ENCODE measurements around the gene CCIN. TPM values are rescaled to one million over a fixed set of nuclear protein-coding genes. Genes with fewer than 3 reads are reported as not detected.

The CCIN gene
- polyA plus RNA-seq, 2 of the 4 experiments (the other 2 are of a cell fraction): not detected

DNA sequence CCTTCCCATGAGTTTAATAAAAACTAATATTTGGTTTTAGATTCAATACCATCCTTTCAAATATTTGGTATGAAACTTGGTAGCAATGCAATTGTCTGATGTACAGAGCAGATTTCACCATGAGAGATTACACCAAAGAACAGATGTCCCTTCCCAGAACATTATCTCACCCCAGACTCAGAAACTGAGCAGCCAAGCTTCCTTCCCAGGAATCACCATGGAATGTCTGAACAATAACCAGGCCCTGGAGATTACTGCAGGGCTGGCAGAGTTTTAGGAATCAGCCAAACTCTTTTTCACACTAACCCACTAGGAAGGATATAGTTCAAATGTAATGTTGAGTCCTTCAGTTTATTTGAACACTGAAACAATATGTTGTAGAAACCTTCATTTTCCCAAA is 45.4 kb downstream of the CCIN start:
- CTCF ChIA-PET: interaction anchor here (0.6 to 2.6 kb wide), 4 partner anchors 9 to 186 kb away, joined by 3 to 13 read pairs (median 8); no protein-coding TSS in a partner anchor
- Histone ChIP-seq H3K4me3 (no peak overlapping the region), H3K9me3 (no peaks in the 10 kb centered on the region), H3K27ac (no peak overlapping the region), H3K4me1 (0 out of 3 replicates have a peak, but pooled peaks cover 4% of the 10 kb centered on the region), H3K4me2 (no peak overlapping the region)
- no peak for FAIRE-seq
- DNase-seq (ENCODE audit: low read depth in 1 of 2, low spot score in 1 of 2): no peak
- POLR2A ChIA-PET: no interaction called here
- ATAC-seq: no peak
- TF ChIP-seq FOSL2 (IDR thresholded peaks at IDR 0.05) (no peak), FOSL2 (CRISPR knock-in tag; IDR thresholded peaks at IDR 0.05) (no peak), RAD21 (conservative IDR thresholded peaks at IDR 0.05 in 1 of 2, IDR thresholded peaks at IDR 0.05 in 1 of 2) (no peak), JUNB (IDR thresholded peaks at IDR 0.05) (no peak), POLR2A (IDR thresholded peaks at IDR 0.05; ENCODE audit: low read length) (no peak), HMGXB4 (CRISPR knock-in tag; IDR thresholded peaks at IDR 0.05; ENCODE audit: borderline replicate concordance) (no peak), ZNF302 (CRISPR knock-in tag; IDR thresholded peaks at IDR 0.05) (no peak), NR3C1 (IDR thresholded peaks at IDR 0.05) (no peak), MYC (IDR thresholded peaks at IDR 0.05; ENCODE audit: borderline replicate concordance, low read length) (no peak)
- TF ChIP-seq, protein P1, sequence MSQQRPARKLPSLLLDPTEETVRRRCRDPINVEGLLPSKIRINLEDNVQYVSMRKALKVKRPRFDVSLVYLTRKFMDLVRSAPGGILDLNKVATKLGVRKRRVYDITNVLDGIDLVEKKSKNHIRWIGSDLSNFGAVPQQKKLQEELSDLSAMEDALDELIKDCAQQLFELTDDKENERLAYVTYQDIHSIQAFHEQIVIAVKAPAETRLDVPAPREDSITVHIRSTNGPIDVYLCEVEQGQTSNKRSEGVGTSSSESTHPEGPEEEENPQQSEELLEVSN (IDR thresholded peaks at IDR 0.05; ENCODE audit: borderline replicate concordance, low read depth): no peak
- TF ChIP-seq, protein P2, sequence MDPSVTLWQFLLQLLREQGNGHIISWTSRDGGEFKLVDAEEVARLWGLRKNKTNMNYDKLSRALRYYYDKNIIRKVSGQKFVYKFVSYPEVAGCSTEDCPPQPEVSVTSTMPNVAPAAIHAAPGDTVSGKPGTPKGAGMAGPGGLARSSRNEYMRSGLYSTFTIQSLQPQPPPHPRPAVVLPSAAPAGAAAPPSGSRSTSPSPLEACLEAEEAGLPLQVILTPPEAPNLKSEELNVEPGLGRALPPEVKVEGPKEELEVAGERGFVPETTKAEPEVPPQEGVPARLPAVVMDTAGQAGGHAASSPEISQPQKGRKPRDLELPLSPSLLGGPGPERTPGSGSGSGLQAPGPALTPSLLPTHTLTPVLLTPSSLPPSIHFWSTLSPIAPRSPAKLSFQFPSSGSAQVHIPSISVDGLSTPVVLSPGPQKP (IDR thresholded peaks at IDR 0.05; ENCODE audit: low read depth, low read length): no peak

DNA sequence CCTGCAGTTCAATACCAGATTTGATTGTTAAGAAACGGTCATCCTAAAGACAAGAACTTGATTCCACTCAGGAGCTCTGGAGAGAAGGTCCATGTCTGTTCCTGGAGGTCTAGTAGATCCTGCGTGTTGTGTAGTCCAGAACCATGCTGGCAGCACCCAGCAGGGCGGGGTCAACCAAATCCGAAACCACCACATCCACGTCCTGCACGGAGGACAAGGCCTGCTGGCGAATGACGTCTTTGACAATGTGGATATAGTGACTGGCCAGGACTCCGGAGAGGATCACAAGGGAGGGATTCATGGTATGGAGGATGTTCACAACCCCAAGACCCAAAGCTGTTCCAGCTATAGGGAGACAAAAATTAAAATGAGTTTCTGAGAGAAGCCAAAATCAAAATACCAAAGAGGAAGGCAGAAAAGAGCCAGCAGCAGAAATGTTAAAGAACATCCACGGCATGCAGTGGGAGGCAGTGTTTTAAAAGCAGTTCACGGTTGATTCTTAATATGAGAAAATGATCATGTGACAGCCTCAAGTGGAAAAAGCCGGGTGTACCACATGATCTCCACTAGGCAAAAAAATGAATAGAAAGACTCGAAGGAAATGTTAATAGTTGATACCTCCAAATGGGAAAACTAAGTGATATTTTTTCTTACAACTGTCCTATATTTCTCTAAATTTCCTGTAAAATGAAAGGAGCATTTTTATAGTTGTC is 48.2 kb downstream of the CCIN start:
- FAIRE-seq (no peak), ATAC-seq (no peak), DNase-seq (ENCODE audit: low read depth in 1 of 2, low spot score in 1 of 2) (no peak)
- TF ChIP-seq HMGXB4 (CRISPR knock-in tag; IDR thresholded peaks at IDR 0.05; ENCODE audit: borderline replicate concordance) (no peak), USF2 (IDR thresholded peaks at IDR 0.05) (peak; percentile 55)
- CTCF ChIA-PET: interaction anchor here (0.9 to 2.6 kb wide), 4 partner anchors 10 to 20 kb away, joined by 3 to 12 read pairs (median 3); no protein-coding TSS in a partner anchor
- Histone ChIP-seq H3K4me3 (no peak overlapping the region), H3K4me2 (no peak overlapping the region), H3K27ac (no peak overlapping the region), H3K9me3 (peaks cover under 1% of the 10 kb centered on the region; the same call in 2 of the 3 replicates), H3K4me1 (0 out of 3 replicates have a peak, but pooled peaks cover 4% of the 10 kb centered on the region)
- POLR2A ChIA-PET: no interaction called here
- WGBS (ENCODE audit: missing lambda C conversion rate): 80% methylated on average over 13 of the region's 13 CpGs

DNA sequence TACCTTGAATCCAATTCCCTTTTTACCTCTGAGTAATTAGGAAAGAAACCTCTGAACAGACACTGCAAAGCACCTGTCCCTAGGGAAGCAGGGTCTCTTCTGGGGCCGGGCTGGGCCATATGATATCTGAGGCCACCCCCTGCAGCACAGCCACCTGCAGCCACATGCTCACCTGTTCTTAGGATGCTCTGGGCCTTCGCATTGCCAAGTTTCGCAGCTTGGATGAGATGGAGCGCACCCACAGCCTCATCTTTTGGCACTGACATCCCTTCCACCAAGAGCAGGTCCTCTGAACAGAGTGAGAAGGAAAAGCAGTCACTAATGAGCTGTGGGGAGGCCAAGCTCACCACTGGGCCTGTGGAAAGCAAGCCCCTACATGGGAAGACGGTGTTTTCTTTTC is 48.8 kb downstream of the CCIN start:
- Histone ChIP-seq H3K4me3 (no peak overlapping the region), H3K9me3 (peaks cover 6% of the 10 kb centered on the region), H3K4me1 (0 out of 3 replicates have a peak, but pooled peaks cover 4% of the 10 kb centered on the region), H3K27ac (no peak overlapping the region), H3K4me2 (no peak overlapping the region)
- CTCF ChIA-PET: interaction anchor here (0.9 kb wide), 1 partner anchor 19 kb away, joined by 3 read pairs; no protein-coding TSS in a partner anchor
- FAIRE-seq (no peak), DNase-seq (ENCODE audit: low read depth in 1 of 2, low spot score in 1 of 2) (no peak), ATAC-seq (peak in 1 of 2 experiments; percentile 15; a peak in 1 of 6 replicates)
- POLR2A ChIA-PET: no interaction called here
- 97% methylated on average over 5 of the region's 5 CpGs for WGBS (ENCODE audit: missing lambda C conversion rate)
- TF ChIP-seq, protein P2 (IDR thresholded peaks at IDR 0.05; ENCODE audit: low read depth, low read length): no peak
- no peak for TF ChIP-seq RNF2 (IDR thresholded peaks at IDR 0.05; ENCODE audit: borderline replicate concordance, low read depth)
- no peak for TF ChIP-seq RARB (CRISPR knock-in tag; IDR thresholded peaks at IDR 0.05)
- TF ChIP-seq FOXS1 (CRISPR knock-in tag; IDR thresholded peaks at IDR 0.05): no peak
- TF ChIP-seq PBX3 (IDR thresholded peaks at IDR 0.05): no peak
- no peak for TF ChIP-seq ATOH8 (CRISPR knock-in tag; IDR thresholded peaks at IDR 0.05; ENCODE audit: low read depth)
- TF ChIP-seq NR3C1 (IDR thresholded peaks at IDR 0.05): no peak
- no peak for TF ChIP-seq CTCF (IDR thresholded peaks at IDR 0.05)
